ENCODE measurements around the gene ZNF521. TPM values are rescaled to one million over a fixed set of nuclear protein-coding genes. Genes with fewer than 3 reads are reported as not detected.

Gene ZNF521
- total and polyA plus RNA-seq, 10 of the 15 experiments (the other 5 are each of a cell fraction or from before 2014, with no cell fraction given) = 0.02 to 0.05 (median 0.04) TPM; not detected in 6

DNA sequence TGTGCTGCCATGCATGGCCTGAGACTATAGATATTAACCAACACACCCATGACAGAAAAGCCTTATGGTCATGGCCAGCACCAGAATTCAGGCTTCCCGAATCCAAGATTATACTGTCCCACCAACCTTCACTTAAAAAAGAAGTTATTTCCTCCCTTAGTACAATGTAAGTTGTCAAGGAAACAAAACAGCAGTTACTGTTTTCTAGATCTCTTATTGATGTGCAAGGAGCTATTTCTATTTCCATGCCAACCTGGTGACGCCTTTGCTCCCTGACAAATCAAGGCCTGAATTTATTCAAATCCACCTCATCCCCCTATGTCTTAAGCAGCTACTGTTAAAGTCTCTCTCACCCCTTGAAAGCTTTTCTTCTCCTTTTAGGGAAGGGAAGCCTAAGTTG lies 249.3 kb downstream of the ZNF521 start:
- no peak for ATAC-seq
- POLR2A ChIA-PET = no interaction called here
- BruUV-seq (replicated peaks) = no TSS peak
- Histone ChIP-seq H3K27me3 (replicated peaks in 1 of 2; ENCODE audit: control insufficient read depth in 2 of 2, insufficient read depth in 2 of 2, low read length in 1 of 2) (no peaks in the 10 kb centered on the region), H3K27ac (ENCODE audit: control insufficient read depth, insufficient read depth) (no peak overlapping the region), H3K4me2 (ENCODE audit: control insufficient read depth, insufficient read depth) (no peak overlapping the region), H3K36me3 (ENCODE audit: control insufficient read depth in 2 of 2, insufficient read depth in 2 of 2, low read length in 1 of 2) (no peaks in the 10 kb centered on the region), H3K9me3 (replicated peaks; ENCODE audit: control insufficient read depth, insufficient read depth, low read length) (no peaks in the 10 kb centered on the region), H3K79me2 (ENCODE audit: control insufficient read depth, insufficient read depth, low read length) (no peaks in the 10 kb centered on the region), H4K20me1 (ENCODE audit: control insufficient read depth, insufficient read depth) (no peaks in the 10 kb centered on the region), H3K4me1 (ENCODE audit: control insufficient read depth, insufficient read depth, low read length) (no peaks in the 10 kb centered on the region), H2AFZ (ENCODE audit: control insufficient read depth, low read depth, low read length) (no peak overlapping the region), H3K4me3 (no peak overlapping the region), H3K9ac (ENCODE audit: control insufficient read depth, insufficient read depth, low read length) (no peak overlapping the region)
- DNase-seq (ENCODE audit: low read depth, low spot score) = no peak
- intact Hi-C loops (cut with micrococcal nuclease; ENCODE audit: unreplicated experiment) (no loop called here), in situ Hi-C loops (cut with MboI) (no loop called here)
- FAIRE-seq = no peak
- RAD21 ChIA-PET (ENCODE audit: unreplicated experiment) = no interaction called here
- CTCF ChIA-PET = interaction anchor here (0.6 kb wide), 1 partner anchor 557 kb away, joined by 4 read pairs; no protein-coding TSS in a partner anchor
- SMC1A ChIA-PET (ENCODE audit: uncharacterized antibody, unreplicated experiment) = interaction anchor here (1.4 kb wide), 1 partner anchor 13 kb away, joined by 4 read pairs; no protein-coding TSS in a partner anchor
- 22% methylated on average over 2 of the region's 2 CpGs for WGBS (ENCODE audit: insufficient coverage, insufficient replicate concordance, low lambda C conversion rate, missing lambda C conversion rate)
- TF ChIP-seq ZNF384 (IDR thresholded peaks at IDR 0.05; ENCODE audit: borderline replicate concordance, low read depth, low read length) (no peak), ESRRA (IDR thresholded peaks at IDR 0.05; ENCODE audit: low read length) (no peak), ZZZ3 (IDR thresholded peaks at IDR 0.05; ENCODE audit: control insufficient read depth, insufficient read length, low read depth) (no peak), CTCF (IDR thresholded peaks at IDR 0.05 in 2 of 3, conservative IDR thresholded peaks at IDR 0.05 in 1 of 3; ENCODE audit: control insufficient read depth in 2 of 3, extremely low read depth in 1 of 3, insufficient read depth in 1 of 3, low read depth in 3 of 3, low read length in 3 of 3) (no peak), ZBTB33 (IDR thresholded peaks at IDR 0.05) (no peak), TCF3 (IDR thresholded peaks at IDR 0.05; ENCODE audit: borderline replicate concordance, insufficient read depth, low read depth, low read length) (no peak), NFYB (IDR thresholded peaks at IDR 0.05; ENCODE audit: insufficient read depth, low read depth, low read length) (no peak), EZH2 (IDR thresholded peaks at IDR 0.05; ENCODE audit: borderline replicate concordance, control insufficient read depth, low read depth, low read length) (no peak), BACH1 (IDR thresholded peaks at IDR 0.05; ENCODE audit: borderline replicate concordance) (no peak), EGR1 (IDR thresholded peaks at IDR 0.05; ENCODE audit: borderline replicate concordance in 1 of 2, low read depth in 2 of 2, low read length in 2 of 2) (no peak)
- TF ChIP-seq, protein P1, sequence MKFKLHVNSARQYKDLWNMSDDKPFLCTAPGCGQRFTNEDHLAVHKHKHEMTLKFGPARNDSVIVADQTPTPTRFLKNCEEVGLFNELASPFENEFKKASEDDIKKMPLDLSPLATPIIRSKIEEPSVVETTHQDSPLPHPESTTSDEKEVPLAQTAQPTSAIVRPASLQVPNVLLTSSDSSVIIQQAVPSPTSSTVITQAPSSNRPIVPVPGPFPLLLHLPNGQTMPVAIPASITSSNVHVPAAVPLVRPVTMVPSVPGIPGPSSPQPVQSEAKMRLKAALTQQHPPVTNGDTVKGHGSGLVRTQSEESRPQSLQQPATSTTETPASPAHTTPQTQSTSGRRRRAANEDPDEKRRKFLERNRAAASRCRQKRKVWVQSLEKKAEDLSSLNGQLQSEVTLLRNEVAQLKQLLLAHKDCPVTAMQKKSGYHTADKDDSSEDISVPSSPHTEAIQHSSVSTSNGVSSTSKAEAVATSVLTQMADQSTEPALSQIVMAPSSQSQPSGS (IDR thresholded peaks at IDR 0.05; ENCODE audit: low read length) = no peak
- TF ChIP-seq, protein P2, sequence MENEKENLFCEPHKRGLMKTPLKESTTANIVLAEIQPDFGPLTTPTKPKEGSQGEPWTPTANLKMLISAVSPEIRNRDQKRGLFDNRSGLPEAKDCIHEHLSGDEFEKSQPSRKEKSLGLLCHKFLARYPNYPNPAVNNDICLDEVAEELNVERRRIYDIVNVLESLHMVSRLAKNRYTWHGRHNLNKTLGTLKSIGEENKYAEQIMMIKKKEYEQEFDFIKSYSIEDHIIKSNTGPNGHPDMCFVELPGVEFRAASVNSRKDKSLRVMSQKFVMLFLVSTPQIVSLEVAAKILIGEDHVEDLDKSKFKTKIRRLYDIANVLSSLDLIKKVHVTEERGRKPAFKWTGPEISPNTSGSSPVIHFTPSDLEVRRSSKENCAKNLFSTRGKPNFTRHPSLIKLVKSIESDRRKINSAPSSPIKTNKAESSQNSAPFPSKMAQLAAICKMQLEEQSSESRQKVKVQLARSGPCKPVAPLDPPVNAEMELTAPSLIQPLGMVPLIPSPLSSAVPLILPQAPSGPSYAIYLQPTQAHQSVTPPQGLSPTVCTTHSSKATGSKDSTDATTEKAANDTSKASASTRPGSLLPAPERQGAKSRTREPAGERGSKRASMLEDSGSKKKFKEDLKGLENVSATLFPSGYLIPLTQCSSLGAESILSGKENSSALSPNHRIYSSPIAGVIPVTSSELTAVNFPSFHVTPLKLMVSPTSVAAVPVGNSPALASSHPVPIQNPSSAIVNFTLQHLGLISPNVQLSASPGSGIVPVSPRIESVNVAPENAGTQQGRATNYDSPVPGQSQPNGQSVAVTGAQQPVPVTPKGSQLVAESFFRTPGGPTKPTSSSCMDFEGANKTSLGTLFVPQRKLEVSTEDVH (IDR thresholded peaks at IDR 0.05; ENCODE audit: low read depth, partially characterized antibody) = no peak
